GM18951 (cell line): ENCODE measurements around the gene SWI5.

Experiments
- POLR2A ChIP-seq: IDR thresholded peaks from 4 replicates; pipeline ENCODE4 v1.6.1; 2011; ENCODE audit warnings: mild to moderate bottlenecking; ENCODE audit not compliant: insufficient read length, insufficient read depth; ENCODE audit errors: extremely low read depth
- in situ Hi-C: fragments of 300-500 bp; cut with MboI; formaldehyde crosslinking; loops from one replicate; pipeline ENCODE4 v1.12.0; 2022; ENCODE audit warnings: low sequenced_read_pairs, mixed read lengths, inconsistent platforms; ENCODE audit not compliant: unreplicated experiment

Gene SWI5

GRCh38 chr9:128322404-128323211 is 46.5 kb downstream of the SWI5 start, which contains the start of the genes COQ4 and TRUB2:
Gene COQ4, plus strand, starts transcription at chr9:128322839. Its CDS starts 20 bp downstream, at chr9:128322859.
Gene TRUB2, minus strand, starts transcription at chr9:128322447. Its CDS starts 39 bp downstream, at chr9:128322408.
- in situ Hi-C loops, result no loop called here
- peak; percentile 83 for TF ChIP-seq POLR2A

DNA sequence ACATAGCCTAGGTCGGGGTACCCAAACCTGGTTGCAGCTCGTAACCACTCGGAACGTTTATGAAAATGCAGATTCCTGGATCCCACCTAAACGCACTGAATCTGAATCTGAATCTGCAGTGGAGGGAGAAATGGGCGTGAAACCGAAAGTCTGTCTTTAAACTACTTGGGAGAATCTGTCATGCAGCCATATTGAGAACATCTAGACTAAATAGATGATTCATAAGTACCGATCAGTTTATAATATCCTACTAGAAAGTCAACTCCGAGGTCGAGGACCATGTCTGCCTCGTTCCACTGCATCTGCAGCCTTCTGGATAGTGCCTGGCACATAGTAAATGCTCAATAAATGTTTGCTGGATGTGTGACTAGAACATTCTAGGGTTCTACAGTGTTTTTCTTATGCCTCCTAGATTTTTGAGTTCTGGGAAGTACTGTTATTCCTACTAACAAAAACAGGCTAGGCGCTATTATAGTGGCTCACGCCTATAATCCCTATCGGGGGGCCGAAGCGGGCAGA is 47.2 kb downstream of the SWI5 start:
- in situ Hi-C loops, result no loop called here
- TF ChIP-seq POLR2A, result no peak

DNA sequence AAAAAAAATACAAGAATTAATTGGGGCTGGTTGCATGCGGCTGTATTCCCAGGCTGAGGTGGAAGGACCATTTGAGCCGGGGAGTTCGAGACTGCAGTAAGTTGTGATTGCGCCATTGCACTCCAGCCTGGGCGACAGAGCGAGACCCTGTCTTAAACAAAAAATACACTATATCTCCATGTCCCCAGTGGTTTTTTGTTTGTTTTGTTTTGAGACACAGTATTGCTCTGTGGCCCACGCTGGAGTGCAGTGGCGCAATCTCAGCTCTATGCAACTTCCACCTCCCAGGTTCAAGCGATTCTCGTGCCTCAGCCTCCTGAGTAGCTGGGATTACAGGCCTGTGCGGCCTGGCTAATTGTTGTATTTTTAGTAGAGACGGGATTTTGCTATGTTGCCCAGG is 47.7 kb downstream of the SWI5 start:
- in situ Hi-C loops, result no loop called here
- TF ChIP-seq POLR2A, result no peak

DNA sequence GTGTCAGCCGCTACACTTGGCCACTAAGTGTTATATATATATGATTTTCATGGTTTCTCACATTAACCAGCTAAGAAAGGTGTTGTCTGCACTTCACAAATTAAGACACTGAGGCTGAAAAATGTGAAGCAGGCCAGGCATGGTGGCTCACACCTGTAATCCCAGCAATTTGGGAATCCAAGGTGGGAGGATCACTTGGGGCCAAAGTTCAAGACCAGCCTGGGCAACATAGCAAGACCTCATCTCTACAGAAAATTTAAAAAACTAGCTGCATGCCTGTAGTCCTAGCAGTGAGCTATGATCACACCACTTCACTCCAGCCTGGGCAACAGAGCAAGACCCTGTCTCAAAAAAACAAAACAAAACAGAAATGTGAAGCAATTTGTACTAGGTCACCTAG is 48.3 kb downstream of the SWI5 start:
- no peak for TF ChIP-seq POLR2A
- in situ Hi-C loops, result no loop called here

GRCh38 chr9:128325629-128326028 is 49.6 kb downstream of the SWI5 start:
- in situ Hi-C loops, result no loop called here
- no peak for TF ChIP-seq POLR2A

DNA sequence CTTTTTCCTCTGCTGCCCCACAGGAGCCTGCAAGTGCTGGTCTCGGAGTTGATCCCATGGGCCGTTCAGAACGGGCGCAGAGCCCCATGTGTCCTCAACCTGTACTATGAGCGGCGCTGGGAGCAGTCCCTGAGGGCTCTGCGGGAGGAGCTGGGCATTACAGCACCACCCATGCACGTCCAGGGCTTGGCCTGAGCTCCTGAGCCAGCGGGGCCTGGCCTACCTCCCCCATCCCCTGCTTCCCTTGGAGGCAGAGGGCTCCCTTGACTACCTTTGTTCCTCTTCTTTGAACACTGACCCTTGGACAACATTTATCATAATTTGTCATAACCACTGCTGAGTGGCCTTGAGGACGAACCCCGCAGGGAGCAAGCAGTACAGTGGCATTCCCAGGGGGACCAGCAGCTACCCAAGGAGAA is 57.4 kb downstream of the SWI5 start:
- in situ Hi-C loops, result no loop called here
- no peak for TF ChIP-seq POLR2A

- in situ Hi-C loops, result no loop called here
- TF ChIP-seq POLR2A, result no peak
Measured at GRCh38 chr9:128335161-128335560, 59.1 kb downstream of the SWI5 start.

DNA sequence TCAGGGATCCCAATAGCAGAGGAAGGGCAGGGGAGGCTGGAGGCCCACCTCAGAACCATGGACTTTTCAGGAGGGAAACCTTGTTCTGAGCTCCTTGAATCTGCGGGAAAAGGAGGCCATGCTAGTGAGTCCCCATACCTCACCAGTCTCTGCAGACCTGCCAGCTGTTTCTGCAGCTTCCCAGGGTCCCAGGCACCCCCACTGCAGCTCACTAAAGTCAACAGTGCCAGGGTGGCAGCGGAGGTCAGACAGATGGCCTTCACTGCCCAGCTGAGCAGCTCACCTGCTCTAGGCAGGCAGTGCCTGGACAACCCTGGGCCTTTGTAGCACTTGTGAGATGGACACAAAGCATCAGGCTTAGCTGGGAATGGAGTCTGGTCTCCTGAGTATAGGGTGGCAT is 59.8 kb downstream of the SWI5 start:
- in situ Hi-C loops, result no loop called here
- TF ChIP-seq POLR2A, result no peak

DNA sequence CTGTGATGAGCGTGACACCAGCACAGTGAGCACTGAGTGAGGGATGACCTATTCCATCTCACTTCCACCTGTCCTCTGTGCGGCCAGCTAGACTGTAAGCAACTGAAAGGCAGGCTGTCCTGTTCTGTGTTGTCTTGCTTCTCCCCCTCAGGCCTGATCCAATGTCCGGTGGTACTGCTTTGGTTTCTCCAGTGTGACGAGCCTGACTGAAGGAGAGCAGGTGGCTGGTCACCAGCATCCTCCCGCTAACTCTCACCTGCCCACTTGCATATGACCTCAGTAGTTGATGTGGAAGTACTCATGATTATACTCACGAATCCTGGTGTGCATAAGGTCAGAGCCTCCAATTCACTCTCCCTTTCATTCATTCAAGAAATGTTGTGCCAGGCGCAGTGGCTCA is 61.9 kb downstream of the SWI5 start:
- TF ChIP-seq POLR2A, result no peak
- in situ Hi-C loops, result no loop called here
